IMR-90 (cell line): ENCODE measurements around the gene ZNG1A. TPM values are rescaled to one million over a fixed set of nuclear protein-coding genes. Genes with fewer than 3 reads are reported as not detected.
"Not testable (repeated sequence)": the region's sequence is repeated elsewhere in the genome, so short reads cannot be mapped to it uniquely, and the experiment has no call there.

Experiments used
- ATAC-seq: fragments of 200-7000 bp; cut with Tn5 transposase; 2 replicates; pipeline ENCODE4 v1.9.1; 2020; ENCODE audit warnings: low read depth, mild to moderate bottlenecking, moderate library complexity
- BruUV-seq: library from RNA; stranded (reverse); fragments of 400-500 nt; replicated peaks from 2 replicates; lab custom pipeline; 2021; lab: Mats Ljungman, UMichigan
- CTCF ChIA-PET: fragments of 300-600 bp; formaldehyde crosslinking; extraction: SDS; loops from one replicate; lab custom pipeline; 2021; ENCODE audit warnings: antibody characterized with exemption; lab: Yijun Ruan, JAX
- POLR2A ChIA-PET: fragments of 300-600 bp; sonication (Branson Sonifier 250); formaldehyde crosslinking; loops from one replicate; lab custom pipeline; 2022; ENCODE audit warnings: antibody characterized with exemption; ENCODE audit not compliant: unreplicated experiment; lab: Charles Lee
- DNase-seq: peaks from one replicate; pipeline ENCODE4 v3.0.0; 2013
- H2AFZ ChIP-seq: replicated peaks from 2 replicates; pipeline ENCODE3; 2013; ENCODE audit warnings: low read length, mild to moderate bottlenecking; ENCODE audit not compliant: poor library complexity
- H2AK5ac ChIP-seq: 2 replicates; pipeline ENCODE4 v1.6.1; 2013; ENCODE audit warnings: low read depth, low read length, inconsistent platforms
- H2AK9ac ChIP-seq: replicated peaks from 2 replicates; pipeline ENCODE3; 2013; ENCODE audit warnings: mild to moderate bottlenecking, low read depth, low read length, moderate library complexity; ENCODE audit not compliant: poor library complexity
- H2BK120ac ChIP-seq: 2 replicates; pipeline ENCODE4 v1.6.1; 2013; ENCODE audit warnings: low read depth, low read length, inconsistent platforms
- H2BK15ac ChIP-seq: 3 replicates; pipeline ENCODE4 v1.6.1; 2013; ENCODE audit warnings: low read depth, low read length, inconsistent platforms
- H2BK20ac ChIP-seq: 2 replicates; pipeline ENCODE4 v1.6.1; 2013; ENCODE audit warnings: low read depth, mild to moderate bottlenecking, inconsistent platforms, low read length, moderate library complexity
- H2BK5ac ChIP-seq: 2 replicates; pipeline ENCODE4 v1.6.1; 2013; ENCODE audit warnings: mild to moderate bottlenecking, low read depth, low read length, inconsistent platforms; ENCODE audit not compliant: poor library complexity, severe bottlenecking
- H3K14ac ChIP-seq: replicated peaks from 2 replicates; pipeline ENCODE4 v1.6.1; 2013; ENCODE audit warnings: low read depth, low read length, inconsistent platforms
- H3K18ac ChIP-seq: 2 replicates; pipeline ENCODE4 v1.6.1; 2013; ENCODE audit warnings: low read depth, low read length, control low read depth
- H3K23ac ChIP-seq: 2 replicates; pipeline ENCODE4 v1.6.1; 2013; ENCODE audit warnings: low read depth, low read length, inconsistent platforms
- H3K27ac ChIP-seq: 2 replicates; pipeline ENCODE4 v1.5.1; 2013; ENCODE audit warnings: mild to moderate bottlenecking, control low read depth, low read length; ENCODE audit not compliant: insufficient read depth
- H3K27me3 ChIP-seq: 2 replicates; pipeline ENCODE4 v1.6.1; 2013; ENCODE audit warnings: low read length; ENCODE audit not compliant: control insufficient read depth, insufficient read depth
- H3K36me3 ChIP-seq: 2 replicates; pipeline ENCODE4 v1.6.1; 2013; ENCODE audit warnings: low read length, mixed read lengths; ENCODE audit not compliant: control insufficient read depth, insufficient read depth
- H3K4ac ChIP-seq: 2 replicates; pipeline ENCODE4 v1.6.1; 2013; ENCODE audit warnings: low read depth, low read length, inconsistent platforms
- H3K4me1 ChIP-seq: 2 replicates; pipeline ENCODE4 v1.6.1; 2013; ENCODE audit warnings: low read length, mixed read lengths; ENCODE audit not compliant: control insufficient read depth, insufficient read depth
- H3K4me2 ChIP-seq: 2 replicates; pipeline ENCODE4 v1.6.1; 2013; ENCODE audit warnings: low read depth, mild to moderate bottlenecking, control low read depth, low read length, moderate library complexity
- H3K4me3 ChIP-seq: 2 replicates; pipeline ENCODE4 v1.5.1; 2013; ENCODE audit warnings: low read depth, mild to moderate bottlenecking, control low read depth, low read length, moderate library complexity; ENCODE audit not compliant: insufficient read depth
- H3K56ac ChIP-seq: 2 replicates; pipeline ENCODE4 v1.6.1; 2013; ENCODE audit warnings: low read length, inconsistent platforms; ENCODE audit not compliant: insufficient read depth; ENCODE audit errors: extremely low read depth
- H3K79me1 ChIP-seq, 2 experiments: 2 replicates each; pipeline ENCODE4 v1.6.1; 2013; ENCODE audit warnings: low read length in 2 of 2, inconsistent platforms in 1 of 2, low read depth in 1 of 2
- H3K9ac ChIP-seq: 2 replicates; pipeline ENCODE4 v1.6.1; 2013; ENCODE audit warnings: low read depth, low read length, control low read depth
- H3K9me1 ChIP-seq: 2 replicates; pipeline ENCODE4 v1.6.1; 2013; ENCODE audit warnings: low read length, inconsistent platforms; ENCODE audit not compliant: insufficient read depth
- H3K9me3 ChIP-seq: 2 replicates; pipeline ENCODE4 v1.6.1; 2013; ENCODE audit warnings: low read length; ENCODE audit not compliant: control insufficient read depth, insufficient read depth
- H4K20me1 ChIP-seq: 2 replicates; pipeline ENCODE4 v1.6.1; 2013; ENCODE audit warnings: low read length, inconsistent platforms; ENCODE audit not compliant: insufficient read depth
- H4K5ac ChIP-seq: 2 replicates; pipeline ENCODE4 v1.6.1; 2013; ENCODE audit warnings: mild to moderate bottlenecking, low read depth, low read length, control low read depth
- H4K8ac ChIP-seq, 2 experiments: 2 replicates each; pipeline ENCODE4 v1.6.1; 2013; ENCODE audit warnings: low read depth in 2 of 2, low read length in 2 of 2, control low read depth in 1 of 2, inconsistent platforms in 1 of 2
- H4K91ac ChIP-seq: 2 replicates; pipeline ENCODE4 v1.6.1; 2013; ENCODE audit warnings: low read depth, low read length, inconsistent platforms; ENCODE audit not compliant: insufficient read depth
- whole genome bisulfite sequencing, 2 experiments: methylation state at CpG; one replicate each; pipeline versions ENCODE4 v1.1.5 to v1.1.7; 2013; ENCODE audit warnings: missing lambda C conversion rate in 2 of 2; ENCODE audit not compliant: insufficient read length in 1 of 2; ENCODE audit errors: extremely low coverage in 2 of 2; 5-methylcytosine and 5-hydroxymethylcytosine counted together
- dilution Hi-C: fragments of 300-500 bp; cut with HindIII; formaldehyde crosslinking; loops from one replicate; pipeline ENCODE4 v1.14.3; 2018; ENCODE audit warnings: low sequenced_read_pairs; ENCODE audit not compliant: unreplicated experiment
- in situ Hi-C: fragments of 300-500 bp; cut with MboI; formaldehyde crosslinking; loops from 3 replicates; pipeline ENCODE4 v1.14.3; 2019; ENCODE audit warnings: low sequenced_read_pairs, inconsistent platforms, mixed read lengths
- intact Hi-C: fragments of 100-400 bp; cut with micrococcal nuclease; formaldehyde crosslinking; loops from 2 replicates; pipeline ENCODE4 v1.10.0; 2022
- polyA plus RNA-seq, 3 experiments: library from polyadenylated mRNA; depleted of rRNA; stranded (reverse); fragments of >200 nt; gene quantifications; 2 replicates each; pipeline ENCODE4 v1.2.3, GENCODE V29; 2012; ENCODE audit warnings: low replicate concordance in 1 of 3
- total RNA-seq: library from RNA; depleted of rRNA; stranded (reverse); fragments of >200 nt; gene quantifications from 2 replicates; pipeline ENCODE4 v1.2.3, GENCODE V29; 2012

The ZNG1A gene
- total and polyA plus RNA-seq, 2 of the 4 experiments (the other 2 are of a cell fraction), result 12.2 to 12.4 TPM

DNA sequence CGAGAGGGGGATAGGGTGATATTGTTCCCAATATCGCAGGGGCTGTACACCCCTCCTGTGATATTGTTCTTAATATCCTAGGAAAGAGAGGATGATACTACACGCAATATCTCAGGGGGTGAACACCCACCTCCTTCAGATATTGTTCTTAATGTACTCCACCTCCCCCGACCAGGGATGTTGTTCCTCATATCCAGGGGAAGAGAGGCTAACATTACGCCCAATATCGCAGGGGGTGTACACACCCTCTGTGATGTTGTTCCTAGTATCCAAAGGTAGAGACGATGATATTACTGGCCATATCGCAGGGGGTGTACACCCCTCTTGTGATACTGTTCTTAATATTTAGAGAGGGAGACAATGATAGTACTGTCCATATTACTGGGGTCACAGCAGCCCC lies 72.9 kb downstream of the ZNG1A start:
- CTCF ChIA-PET, H2AK5ac ChIP-seq, H4K5ac ChIP-seq, H4K20me1 ChIP-seq, H4K8ac ChIP-seq, H2AFZ ChIP-seq, H3K56ac ChIP-seq, H2AK9ac ChIP-seq, H3K79me1 ChIP-seq, dilution Hi-C loops, H3K27ac ChIP-seq, in situ Hi-C loops, POLR2A ChIA-PET, intact Hi-C loops, H2BK15ac ChIP-seq, H2BK20ac ChIP-seq, H3K9me1 ChIP-seq, H3K36me3 ChIP-seq, H2BK5ac ChIP-seq, H2BK120ac ChIP-seq, BruUV-seq, H3K4me2 ChIP-seq, H3K4ac ChIP-seq, H3K27me3 ChIP-seq, DNase-seq, H3K23ac ChIP-seq, ATAC-seq, H4K91ac ChIP-seq, H3K9me3 ChIP-seq, H3K18ac ChIP-seq, H3K14ac ChIP-seq, H3K4me3 ChIP-seq, H3K9ac ChIP-seq, H3K4me1 ChIP-seq: not testable (repeated sequence)
- no CpG with 5 or more reads among the region's 8 CpGs for WGBS, 2 experiments

DNA sequence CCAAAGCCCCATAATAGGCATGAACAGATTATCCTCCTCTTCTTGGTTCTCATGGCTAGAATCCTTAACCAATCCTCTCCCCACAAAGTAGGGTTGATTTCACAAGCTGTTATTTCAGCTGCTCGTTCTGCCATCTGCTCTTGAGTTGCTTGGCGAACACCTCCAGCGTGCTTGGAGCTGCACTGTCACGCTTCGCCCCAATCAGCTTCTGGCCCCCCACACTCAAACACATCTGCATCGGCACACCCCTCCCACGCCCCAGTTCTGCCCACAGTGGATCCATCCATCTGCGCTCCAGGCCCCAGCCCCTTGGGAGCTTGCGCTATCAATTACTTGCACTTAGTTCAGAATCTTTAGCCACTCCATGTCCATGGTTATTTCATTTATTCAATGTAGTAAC lies 78.4 kb downstream of the ZNG1A start:
- H2AK9ac ChIP-seq, H3K36me3 ChIP-seq, H4K20me1 ChIP-seq, H2AFZ ChIP-seq, H3K4me2 ChIP-seq, H4K8ac ChIP-seq, H4K91ac ChIP-seq, H3K56ac ChIP-seq, H3K27ac ChIP-seq, H3K23ac ChIP-seq, H2BK120ac ChIP-seq, H3K4me3 ChIP-seq, CTCF ChIA-PET, H3K14ac ChIP-seq, H4K5ac ChIP-seq, H3K79me1 ChIP-seq, H3K4ac ChIP-seq, dilution Hi-C loops, H3K9ac ChIP-seq, BruUV-seq, H2BK20ac ChIP-seq, H3K18ac ChIP-seq, H2AK5ac ChIP-seq, in situ Hi-C loops, H2BK5ac ChIP-seq, H3K4me1 ChIP-seq, H3K27me3 ChIP-seq, POLR2A ChIA-PET, intact Hi-C loops, H2BK15ac ChIP-seq, H3K9me1 ChIP-seq, H3K9me3 ChIP-seq, ATAC-seq, DNase-seq: not testable (repeated sequence)
- WGBS, 2 experiments, result no CpG with 5 or more reads among the region's 9 CpGs
